Natural killer cell (primary cell): ENCODE results near the gene NPAS3. TPM values are rescaled to one million over a fixed set of nuclear protein-coding genes. Genes with fewer than 3 reads are reported as not detected.

Experiments
- ATAC-seq, 3 donors: fragments of 150-1000 bp in 2 of 3; fragments of 200-7000 bp in 1 of 3; cut with Tn5 transposase; 1 replicate in 1 of 3; 2 replicates in 2 of 3; pipeline ENCODE4 v1.10.0; 2021; ENCODE audit warnings: mild to moderate bottlenecking in 2 of 3, moderate library complexity in 2 of 3
- DNase-seq, 2 donors: peaks; one replicate each; pipeline versions ENCODE4 v3.0.0 to v3.0.0-alpha.2; 2013 to 2021; ENCODE audit warnings: mixed read lengths in 1 of 2
- H3K27ac ChIP-seq: one replicate; pipeline ENCODE4 v1.5.1; 2013; ENCODE audit warnings: mild to moderate bottlenecking, low read length
- H3K27me3 ChIP-seq: one replicate; pipeline ENCODE4 v1.6.1; 2013; ENCODE audit warnings: low read length; ENCODE audit not compliant: control insufficient read depth, insufficient read depth
- H3K36me3 ChIP-seq: one replicate; pipeline ENCODE4 v1.6.1; 2013; ENCODE audit warnings: low read length; ENCODE audit not compliant: control insufficient read depth, insufficient read depth
- H3K4me1 ChIP-seq: one replicate; pipeline ENCODE4 v1.6.1; 2013; ENCODE audit warnings: low read length; ENCODE audit not compliant: control insufficient read depth, insufficient read depth
- H3K4me3 ChIP-seq: one replicate; pipeline ENCODE4 v1.5.1; 2013; ENCODE audit warnings: low read length
- H3K9me3 ChIP-seq: one replicate; pipeline ENCODE4 v1.6.1; 2013; ENCODE audit warnings: low read length; ENCODE audit not compliant: control insufficient read depth, insufficient read depth
- H3K27ac Mint-ChIP-seq, 2 donors: one replicate each; pipeline ENCODE4 v1.8.0; 2022; ENCODE audit warnings: mild to moderate bottlenecking in 2 of 2, mixed read lengths in 2 of 2, moderate library complexity in 1 of 2
- H3K27me3 Mint-ChIP-seq, 2 donors: one replicate each; pipeline ENCODE4 v1.8.0; 2022; ENCODE audit warnings: low read depth in 2 of 2, mixed read lengths in 2 of 2
- H3K36me3 Mint-ChIP-seq: one replicate; pipeline ENCODE4 v1.8.0; 2022; ENCODE audit warnings: mixed read lengths
- H3K4me1 Mint-ChIP-seq, 2 donors: one replicate each; pipeline ENCODE4 v1.8.0; 2022; ENCODE audit warnings: mixed read lengths in 2 of 2
- H3K4me3 Mint-ChIP-seq: one replicate; pipeline ENCODE4 v1.8.0; 2022; ENCODE audit warnings: mild to moderate bottlenecking, moderate library complexity, mixed read lengths
- H3K9me3 Mint-ChIP-seq, 2 donors: one replicate each; pipeline ENCODE4 v1.8.0; 2022; ENCODE audit warnings: mixed read lengths in 2 of 2
- WGBS: methylation state at CpG from one replicate; pipeline ENCODE4 v1.1.7; 2013; ENCODE audit warnings: missing lambda C conversion rate; ENCODE audit not compliant: insufficient coverage; 5-methylcytosine and 5-hydroxymethylcytosine counted together
- intact Hi-C: fragments of 100-400 bp; cut with micrococcal nuclease; formaldehyde crosslinking; loops from one replicate; pipeline ENCODE4 v1.14.2; 2022
- total RNA-seq, 4 donors: library from RNA; stranded (reverse); fragments of 120-200 nt in 1 of 4; gene quantifications; one replicate each; pipeline versions ENCODE4 v1.2.3 to v1.2.4, GENCODE V29; 2013 to 2022
- TF ChIP-seq, protein P1 (sequence below): fragments of 200-600 bp; IDR thresholded peaks from one replicate; pipeline ENCODE4 v1.8.0; 2022; ENCODE audit warnings: antibody characterized with exemption

Gene NPAS3
- total RNA-seq, 3 donors from 2014 or later (not counting 1 experiment from before 2014, with no cell fraction given) = not detected

- 91% methylated on average over 3 of the region's 3 CpGs for WGBS
- ATAC-seq (no peak), DNase-seq (no peak)
- H3K27ac ChIP-seq = no peak overlapping the region
- Mint-ChIP-seq H3K36me3 (no peaks in the 10 kb centered on the region), H3K27ac (no peak overlapping the region), H3K4me1 (no peaks in the 10 kb centered on the region), H3K9me3 (peaks cover 7 to 9% of the 10 kb centered on the region in 2 donors), H3K27me3 (peaks cover 0 to 3% of the 10 kb centered on the region in 2 donors), H3K4me3 (no peak overlapping the region)
- no peaks in the 10 kb centered on the region for H3K9me3 ChIP-seq
- intact Hi-C loops = no loop called here
- TF ChIP-seq, protein P1, sequence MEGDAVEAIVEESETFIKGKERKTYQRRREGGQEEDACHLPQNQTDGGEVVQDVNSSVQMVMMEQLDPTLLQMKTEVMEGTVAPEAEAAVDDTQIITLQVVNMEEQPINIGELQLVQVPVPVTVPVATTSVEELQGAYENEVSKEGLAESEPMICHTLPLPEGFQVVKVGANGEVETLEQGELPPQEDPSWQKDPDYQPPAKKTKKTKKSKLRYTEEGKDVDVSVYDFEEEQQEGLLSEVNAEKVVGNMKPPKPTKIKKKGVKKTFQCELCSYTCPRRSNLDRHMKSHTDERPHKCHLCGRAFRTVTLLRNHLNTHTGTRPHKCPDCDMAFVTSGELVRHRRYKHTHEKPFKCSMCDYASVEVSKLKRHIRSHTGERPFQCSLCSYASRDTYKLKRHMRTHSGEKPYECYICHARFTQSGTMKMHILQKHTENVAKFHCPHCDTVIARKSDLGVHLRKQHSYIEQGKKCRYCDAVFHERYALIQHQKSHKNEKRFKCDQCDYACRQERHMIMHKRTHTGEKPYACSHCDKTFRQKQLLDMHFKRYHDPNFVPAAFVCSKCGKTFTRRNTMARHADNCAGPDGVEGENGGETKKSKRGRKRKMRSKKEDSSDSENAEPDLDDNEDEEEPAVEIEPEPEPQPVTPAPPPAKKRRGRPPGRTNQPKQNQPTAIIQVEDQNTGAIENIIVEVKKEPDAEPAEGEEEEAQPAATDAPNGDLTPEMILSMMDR = no peak
- H3K4me3 ChIP-seq = no peak overlapping the region
- no peaks in the 10 kb centered on the region for H3K4me1 ChIP-seq
- H3K27me3 ChIP-seq = no peaks in the 10 kb centered on the region
- H3K36me3 ChIP-seq = no peaks in the 10 kb centered on the region
Measured at GRCh38 chr14:33279865-33280264, 341.2 kb downstream of the NPAS3 start.

GRCh38 chr14:33280646-33281045 lies 342.0 kb downstream of the NPAS3 start:
- Histone ChIP-seq H3K4me1 (no peaks in the 10 kb centered on the region), H3K27me3 (no peaks in the 10 kb centered on the region), H3K4me3 (no peak overlapping the region), H3K36me3 (no peaks in the 10 kb centered on the region), H3K9me3 (no peaks in the 10 kb centered on the region), H3K27ac (no peak overlapping the region)
- no peaks in the 10 kb centered on the region for H3K36me3 Mint-ChIP-seq
- H3K4me1 Mint-ChIP-seq = no peaks in the 10 kb centered on the region
- no peak for DNase-seq
- WGBS = 91% methylated on average over 2 of the region's 3 CpGs
- no peak overlapping the region for H3K4me3 Mint-ChIP-seq
- TF ChIP-seq, protein P1 = no peak
- ATAC-seq = no peak
- intact Hi-C loops = no loop called here
- H3K27me3 Mint-ChIP-seq = peaks cover 0 to 3% of the 10 kb centered on the region in 2 donors
- H3K9me3 Mint-ChIP-seq = peaks cover 7 to 13% of the 10 kb centered on the region in 2 donors
- H3K27ac Mint-ChIP-seq = no peak overlapping the region

DNA sequence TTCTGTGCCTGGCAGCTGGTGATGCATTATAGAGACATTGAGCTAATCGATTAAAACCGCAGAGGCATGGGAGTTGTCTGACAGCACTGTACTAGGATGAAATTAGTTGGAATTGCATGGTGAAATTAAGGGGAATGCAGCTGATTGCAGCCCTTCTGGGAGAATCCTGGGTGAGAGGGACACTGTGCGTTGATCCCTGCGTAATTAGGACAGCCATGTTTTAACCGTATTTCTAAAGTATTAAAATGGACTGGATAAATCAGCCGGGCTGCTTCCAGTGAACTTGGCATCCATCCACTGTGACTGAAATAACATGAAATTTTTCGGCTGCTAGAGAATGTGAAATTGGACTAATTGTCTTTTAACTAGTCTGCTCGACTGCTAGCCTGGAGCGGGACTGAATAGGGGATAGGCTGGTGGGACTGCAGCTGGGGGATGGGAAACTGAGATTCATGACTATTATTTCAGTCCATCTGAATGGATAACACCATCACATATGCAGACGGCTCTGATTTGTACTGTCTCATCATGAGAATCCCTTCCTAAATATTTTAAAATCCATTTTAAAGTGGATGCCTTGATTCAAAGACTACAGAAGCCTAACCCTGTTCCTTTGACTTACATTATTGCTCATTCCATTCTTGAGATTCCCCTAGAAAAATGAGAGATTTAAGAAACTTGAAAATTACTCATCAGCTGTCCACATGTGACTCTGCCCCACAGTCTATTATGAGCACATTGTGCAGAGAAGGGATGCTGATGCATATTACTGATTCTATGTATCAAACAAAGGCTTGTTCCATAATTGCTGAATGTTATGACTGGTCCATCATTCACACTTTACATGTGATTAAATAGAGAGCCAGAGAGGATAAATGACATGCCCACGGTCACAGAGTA lies 343.9 kb downstream of the NPAS3 start:
- H3K4me3 Mint-ChIP-seq = no peak overlapping the region
- 93% methylated on average over 11 of the region's 11 CpGs for WGBS
- intact Hi-C loops = no loop called here
- no peaks in the 10 kb centered on the region for H3K4me1 Mint-ChIP-seq
- H3K27ac Mint-ChIP-seq = no peak overlapping the region
- H3K27ac ChIP-seq = no peak overlapping the region
- peaks cover 2 to 14% of the 10 kb centered on the region in 2 donors for H3K9me3 Mint-ChIP-seq
- TF ChIP-seq, protein P1 = no peak
- no peaks in the 10 kb centered on the region for H3K4me1 ChIP-seq
- H3K9me3 ChIP-seq = no peaks in the 10 kb centered on the region
- no peaks in the 10 kb centered on the region for H3K27me3 ChIP-seq
- no peaks in the 10 kb centered on the region for H3K27me3 Mint-ChIP-seq
- ATAC-seq (no peak), DNase-seq (no peak)
- H3K36me3 ChIP-seq = no peaks in the 10 kb centered on the region
- H3K36me3 Mint-ChIP-seq = no peaks in the 10 kb centered on the region
- H3K4me3 ChIP-seq = no peak overlapping the region
